ENCODE measurements around the gene PRMT3. TPM values are rescaled to one million over a fixed set of nuclear protein-coding genes. Genes with fewer than 3 reads are reported as not detected.

PRMT3 gene
- total RNA-seq, 1 experiment from 2014 or later, result 31.4 TPM

GRCh38 chr11:20360650-20361049 lies 26.9 kb upstream of the PRMT3 start:
- ChIA-PET POLR2A (no interaction called here), CTCF (interaction anchor here (0.8 to 1.8 kb wide), 2 partner anchors 233 to 249 kb away, joined by 3 to 7 read pairs; no protein-coding TSS in a partner anchor)
- peaks cover 3% of the 10 kb centered on the region; the same call in 1 of the 2 replicates for H3K36me3 Mint-ChIP-seq
- no peak for ATAC-seq
- no peak overlapping the region for H3K4me3 Mint-ChIP-seq
- peaks cover 13% of the 10 kb centered on the region for H3K4me1 Mint-ChIP-seq
- H3K27me3 Mint-ChIP-seq (ENCODE audit: low read depth), result peaks cover 54% of the 10 kb centered on the region
- no peak overlapping the region for H3K27ac Mint-ChIP-seq
- H3K9me3 Mint-ChIP-seq, result no peaks in the 10 kb centered on the region
- TF ChIP-seq IRF1 (CRISPR knock-in tag; IDR thresholded peaks at IDR 0.05) (no peak), USF1 (CRISPR knock-in tag; IDR thresholded peaks at IDR 0.05) (no peak), E2F5 (CRISPR knock-in tag; IDR thresholded peaks at IDR 0.05) (no peak), ZNF219 (CRISPR knock-in tag; IDR thresholded peaks at IDR 0.05; ENCODE audit: borderline replicate concordance) (no peak), ZNF416 (CRISPR knock-in tag; IDR thresholded peaks at IDR 0.05) (no peak), USF2 (CRISPR knock-in tag; IDR thresholded peaks at IDR 0.05) (no peak), NFYB (CRISPR knock-in tag; conservative IDR thresholded peaks at IDR 0.05; ENCODE audit: low read depth) (no peak), ATF3 (CRISPR knock-in tag; conservative IDR thresholded peaks at IDR 0.05) (no peak), HMGXB4 (CRISPR knock-in tag; IDR thresholded peaks at IDR 0.05) (no peak)
- no peak for DNase-seq (ENCODE audit: low spot score)

- peak overlapping the region; percentile 70; the same call in 1 of the 2 replicates for H3K4me3 Mint-ChIP-seq
- DNase-seq (ENCODE audit: low spot score) (no peak), ATAC-seq (no peak)
- no peaks in the 10 kb centered on the region for H3K9me3 Mint-ChIP-seq
- peaks cover 6% of the 10 kb centered on the region; the same call in 1 of the 2 replicates for H3K36me3 Mint-ChIP-seq
- POLR2A ChIA-PET, result no interaction called here
- CTCF ChIA-PET, result interaction anchor here (2.2 to 3.6 kb wide), 2 partner anchors 8 to 248 kb away, joined by 6 to 14 read pairs; no protein-coding TSS in a partner anchor
- H3K27me3 Mint-ChIP-seq (ENCODE audit: low read depth), result peaks cover 44% of the 10 kb centered on the region
- H3K27ac Mint-ChIP-seq, result no peak overlapping the region
- peaks cover 27% of the 10 kb centered on the region for H3K4me1 Mint-ChIP-seq
- TF ChIP-seq SOX15 (CRISPR knock-in tag; IDR thresholded peaks at IDR 0.05) (no peak), ATF6 (CRISPR knock-in tag; IDR thresholded peaks at IDR 0.05) (no peak), NFYB (CRISPR knock-in tag; conservative IDR thresholded peaks at IDR 0.05; ENCODE audit: low read depth) (no peak), IRF2 (CRISPR knock-in tag; IDR thresholded peaks at IDR 0.05; ENCODE audit: borderline replicate concordance, low read depth) (no peak), ESRRA (CRISPR knock-in tag; IDR thresholded peaks at IDR 0.05; ENCODE audit: borderline replicate concordance) (no peak), E2F1 (CRISPR knock-in tag; IDR thresholded peaks at IDR 0.05) (no peak), USF2 (CRISPR knock-in tag; IDR thresholded peaks at IDR 0.05) (no peak), HMGA2 (CRISPR knock-in tag; IDR thresholded peaks at IDR 0.05) (no peak), ZBTB21 (CRISPR knock-in tag; IDR thresholded peaks at IDR 0.05; ENCODE audit: borderline replicate concordance) (no peak), IRF1 (CRISPR knock-in tag; IDR thresholded peaks at IDR 0.05) (no peak), GTF2I (CRISPR knock-in tag; conservative IDR thresholded peaks at IDR 0.05) (no peak), GRHL2 (CRISPR knock-in tag; IDR thresholded peaks at IDR 0.05; ENCODE audit: insufficient replicate concordance, severe bottlenecking) (no peak), CTCF (IDR thresholded peaks at IDR 0.05) (no peak)
These were observed 25.0 kb upstream of the PRMT3 start for GRCh38 chr11:20362481-20362880.

Measured in WTC11 (cell line).